SK-N-SH (cell line): ENCODE data around the gene GRAP. TPM values are rescaled to one million over a fixed set of nuclear protein-coding genes. Genes with fewer than 3 reads are reported as not detected.
"Not testable (repeated sequence)": the region's sequence is repeated elsewhere in the genome, so short reads cannot be mapped to it uniquely, and the experiment has no call there.

ENCODE experiments used
- CTCF ChIA-PET: fragments of 300-600, 350-600 bp; formaldehyde crosslinking; extraction: SDS; loops from one replicate; lab custom pipeline; 2021; lab: Yijun Ruan, JAX
- POLR2A ChIA-PET: fragments of 350-600 bp; sonication (Branson Sonifier 250); formaldehyde crosslinking; extraction: SDS; loops from one replicate; lab custom pipeline; 2020; ENCODE audit warnings: antibody characterized with exemption, inconsistent platforms; lab: Yijun Ruan, JAX
- DNase-seq: peaks from one replicate; pipeline ENCODE4 v3.0.0; 2012
- H2AFZ ChIP-seq: fragments of 200-600 bp; sonication (generic); 2 replicates; pipeline ENCODE4 v1.8.1; 2016; ENCODE audit warnings: antibody characterized with exemption, mild to moderate bottlenecking, low read depth
- H3F3A ChIP-seq: fragments of 200-600 bp; sonication (generic); replicated peaks from 2 replicates; pipeline ENCODE3; 2016; ENCODE audit warnings: antibody characterized with exemption, mild to moderate bottlenecking; ENCODE audit not compliant: insufficient read depth
- H3K27ac ChIP-seq, 2 experiments: fragments of 200-500 bp in 1 of 2; fragments of 200-600 bp in 1 of 2; sonication (Bioruptor generic) in 1 of 2; sonication (generic), shearing (Covaris generic) in 1 of 2; 2 replicates each; pipeline versions ENCODE4 v1.5.1 to v1.6.1; 2014 to 2016; ENCODE audit warnings: low read depth in 2 of 2, inconsistent platforms in 1 of 2, low read length in 1 of 2, mild to moderate bottlenecking in 1 of 2, mixed read lengths in 1 of 2
- H3K27me3 ChIP-seq: fragments of 200-600 bp; sonication (generic), shearing (Covaris generic); 2 replicates; pipeline ENCODE4 v1.6.1; 2016; ENCODE audit warnings: mixed run types; ENCODE audit not compliant: insufficient read depth
- H3K36me3 ChIP-seq, 2 experiments: fragments of 200-500 bp in 1 of 2; fragments of 200-600 bp in 1 of 2; sonication (Bioruptor generic) in 1 of 2; sonication (generic) in 1 of 2; replicated peaks in 1 of 2; 2 replicates each; pipeline versions ENCODE3 to v1.5.1; 2014 to 2016; ENCODE audit warnings: low read length in 1 of 2, mild to moderate bottlenecking in 1 of 2; ENCODE audit not compliant: insufficient read depth in 2 of 2, control insufficient read depth in 1 of 2
- H3K4me1 ChIP-seq, 2 experiments: fragments of 200-500 bp in 1 of 2; fragments of 200-600 bp in 1 of 2; sonication (Bioruptor generic) in 1 of 2; sonication (generic), shearing (Covaris generic) in 1 of 2; 2 replicates each; pipeline versions ENCODE4 v1.5.1 to v1.6.1; 2014 to 2016; ENCODE audit warnings: low read depth in 1 of 2, low read length in 1 of 2, mixed run types in 1 of 2; ENCODE audit not compliant: insufficient read depth in 2 of 2, control insufficient read depth in 1 of 2
- H3K4me2 ChIP-seq: fragments of 200-600 bp; sonication (generic), shearing (Covaris generic); 2 replicates; pipeline ENCODE4 v1.6.1; 2017; ENCODE audit warnings: mixed run types
- H3K4me3 ChIP-seq, 2 experiments: fragments of 200-500 bp in 1 of 2; fragments of 200-600 bp in 1 of 2; sonication (Bioruptor generic) in 1 of 2; sonication (generic), shearing (Covaris generic) in 1 of 2; 2 replicates each; pipeline versions ENCODE4 v1.5.1 to v1.8.1; 2014 to 2016; ENCODE audit warnings: low read depth in 2 of 2, inconsistent platforms in 1 of 2, low read length in 1 of 2, mild to moderate bottlenecking in 1 of 2, mixed read lengths in 1 of 2, moderate library complexity in 1 of 2
- H3K79me2 ChIP-seq: fragments of 200-600 bp; sonication (generic); 2 replicates; pipeline ENCODE4 v1.8.1; 2017; ENCODE audit warnings: mild to moderate bottlenecking; ENCODE audit not compliant: insufficient read depth
- H3K9ac ChIP-seq: fragments of 200-600 bp; sonication (generic); 2 replicates; pipeline ENCODE4 v1.6.1; 2017; ENCODE audit warnings: mixed run types
- H3K9me2 ChIP-seq: fragments of 200-600 bp; sonication (generic); 2 replicates; pipeline ENCODE4 v1.6.1; 2017; ENCODE audit warnings: mixed run types
- H3K9me3 ChIP-seq: fragments of 200-600 bp; sonication (generic); 2 replicates; pipeline ENCODE4 v1.6.1; 2017; ENCODE audit warnings: mixed run types, mild to moderate bottlenecking, moderate library complexity
- H4K20me1 ChIP-seq: fragments of 200-600 bp; sonication (generic); 2 replicates; pipeline ENCODE4 v1.6.1; 2017; ENCODE audit warnings: mild to moderate bottlenecking, mixed run types; ENCODE audit not compliant: insufficient read depth
- RAD21 ChIP-seq: IDR thresholded peaks from 2 replicates; pipeline ENCODE4 v1.6.1; 2012; ENCODE audit warnings: mild to moderate bottlenecking, low read length
- SMC3 ChIP-seq: IDR thresholded peaks from 2 replicates; pipeline ENCODE4 v1.6.1; 2012; ENCODE audit warnings: low read depth, low read length, improper control_type of control experiment
- WGBS: methylation state at CpG from one replicate; pipeline ENCODE4 v1.1.6; 2017; ENCODE audit warnings: low lambda C conversion rate; 5-methylcytosine and 5-hydroxymethylcytosine counted together
- polyA plus RNA-seq, 3 experiments: library from polyadenylated mRNA; depleted of rRNA; stranded (reverse); fragments of >200 nt; gene quantifications; 2 replicates each; pipeline ENCODE4 v1.2.3, GENCODE V29; 2012

GRAP gene
- polyA plus RNA-seq, 1 of the 3 experiments (the other 2 are of a cell fraction), result 0.02 TPM

- POLR2A ChIA-PET, H3K27me3 ChIP-seq, CTCF ChIA-PET, H4K20me1 ChIP-seq, H3K9me2 ChIP-seq, H3K79me2 ChIP-seq, H3K4me3 ChIP-seq, H3K9me3 ChIP-seq, H3F3A ChIP-seq, H3K36me3 ChIP-seq, H3K9ac ChIP-seq, H3K4me1 ChIP-seq, H3K4me2 ChIP-seq, DNase-seq, H2AFZ ChIP-seq, H3K27ac ChIP-seq: not testable (repeated sequence)
- no CpG with 5 or more reads among the region's 24 CpGs for WGBS
These were observed 14.3 kb downstream of the GRAP start for GRCh38 chr17:19032377-19032988.

GRCh38 chr17:19031729-19032128 lies 15.0 kb downstream of the GRAP start:
- H3K4me2 ChIP-seq, CTCF ChIA-PET, H3K9me2 ChIP-seq, DNase-seq, H3K27ac ChIP-seq, H3K4me1 ChIP-seq, H3K4me3 ChIP-seq, H3F3A ChIP-seq, H3K79me2 ChIP-seq, H4K20me1 ChIP-seq, H3K9ac ChIP-seq, H3K9me3 ChIP-seq, H2AFZ ChIP-seq, H3K27me3 ChIP-seq, H3K36me3 ChIP-seq, POLR2A ChIA-PET: not testable (repeated sequence)
- peak; percentile 40 for TF ChIP-seq RAD21
- TF ChIP-seq SMC3, result peak; percentile 21; the same call in 1 of the 2 replicates
- 0% methylated on average over 1 of the region's 4 CpGs for WGBS

GRCh38 chr17:19030771-19031449 lies 15.8 kb downstream of the GRAP start:
- POLR2A ChIA-PET, result not testable (repeated sequence)

GRCh38 chr17:19029740-19030139 lies 17.0 kb downstream of the GRAP start:
- H4K20me1 ChIP-seq, H3K4me3 ChIP-seq, H2AFZ ChIP-seq, H3K9ac ChIP-seq, H3K27me3 ChIP-seq, H3K36me3 ChIP-seq, CTCF ChIA-PET, H3F3A ChIP-seq, H3K79me2 ChIP-seq, H3K9me2 ChIP-seq, DNase-seq, H3K4me1 ChIP-seq, H3K9me3 ChIP-seq, H3K4me2 ChIP-seq, POLR2A ChIA-PET, H3K27ac ChIP-seq: not testable (repeated sequence)
- WGBS, result no CpG with 5 or more reads among the region's 5 CpGs

More at GRCh38 chr17:19030771-19031449, 15.8 kb downstream of the GRAP start:
- H3K79me2 ChIP-seq, CTCF ChIA-PET, H3K9me2 ChIP-seq, H4K20me1 ChIP-seq, H3K27ac ChIP-seq, H3F3A ChIP-seq, H3K4me3 ChIP-seq, H3K36me3 ChIP-seq, H3K9ac ChIP-seq, H3K9me3 ChIP-seq, H3K4me1 ChIP-seq, H2AFZ ChIP-seq, H3K4me2 ChIP-seq, DNase-seq, H3K27me3 ChIP-seq: not testable (repeated sequence)
- no CpG with 5 or more reads among the region's 5 CpGs for WGBS

- H3K9me3 ChIP-seq, H3K36me3 ChIP-seq, H2AFZ ChIP-seq, H3K9me2 ChIP-seq, H3K4me2 ChIP-seq, H3K4me3 ChIP-seq, H3K9ac ChIP-seq, H3K79me2 ChIP-seq, H3K27me3 ChIP-seq, DNase-seq, H3K27ac ChIP-seq, CTCF ChIA-PET, H4K20me1 ChIP-seq, POLR2A ChIA-PET, H3F3A ChIP-seq, H3K4me1 ChIP-seq: not testable (repeated sequence)
- WGBS, result no CpG with 5 or more reads among the region's 11 CpGs
These were observed 18.1 kb downstream of the GRAP start for GRCh38 chr17:19028671-19029070.
